Epithelial cell of esophagus (primary cell): ENCODE measurements around the gene ELF4.

Experiments
- DNase-seq: peaks from one replicate; pipeline ENCODE4 v3.0.0; 2010; ENCODE audit warnings: low read depth
- H3K4me3 ChIP-seq: 2 replicates; pipeline ENCODE4 v1.5.1; 2011; ENCODE audit warnings: mild to moderate bottlenecking, low read length, control low read depth
- CTCF ChIP-seq: IDR thresholded peaks from 2 replicates; pipeline ENCODE4 v1.5.1; 2011; ENCODE audit warnings: low read depth, mild to moderate bottlenecking, low read length, control low read depth, inconsistent platforms; ENCODE audit not compliant: insufficient read depth; ENCODE audit errors: missing control alignments

The ELF4 gene

DNA sequence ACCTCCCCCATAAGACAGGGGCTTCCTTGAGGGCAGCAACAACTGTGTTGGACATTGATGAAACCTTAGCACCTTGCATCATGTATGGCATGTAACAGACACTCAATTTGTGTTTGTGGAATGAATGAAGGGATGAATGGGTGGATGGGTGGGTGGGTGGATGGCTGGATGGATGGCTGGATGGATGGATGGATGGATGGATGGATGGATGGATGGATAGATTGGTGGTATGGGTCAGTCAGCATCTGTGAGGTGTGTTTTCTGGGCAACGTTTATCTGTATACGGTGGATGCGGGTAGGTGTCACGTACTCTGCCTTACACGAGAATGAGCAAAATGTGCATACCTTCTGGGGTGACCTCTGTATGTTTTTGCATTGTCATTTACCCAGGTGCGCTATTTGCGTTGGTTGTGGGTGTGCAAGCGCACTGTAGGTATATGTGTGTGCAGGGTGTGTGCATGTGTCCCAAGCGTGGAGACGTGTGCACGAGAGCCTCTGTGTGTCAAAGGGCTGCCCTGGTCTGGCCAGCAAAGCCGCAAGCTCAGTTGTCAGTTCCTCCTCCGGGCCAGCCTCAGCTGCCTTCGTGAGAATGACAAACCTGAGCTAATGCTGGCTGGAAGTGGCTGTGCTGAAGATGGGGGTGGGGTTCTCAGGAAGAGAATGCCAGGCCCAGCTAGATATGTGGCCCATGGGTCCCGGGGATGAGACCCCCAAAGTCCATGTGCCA lies 26.5 kb downstream of the ELF4 start:
- no peak for TF ChIP-seq CTCF
- DNase-seq = no peak
- H3K4me3 ChIP-seq = no peak overlapping the region

GRCh38 chrX:130083107-130083490 lies 27.2 kb downstream of the ELF4 start:
- TF ChIP-seq CTCF = no peak
- H3K4me3 ChIP-seq = no peak overlapping the region
- DNase-seq = no peak

GRCh38 chrX:130082244-130083106 lies 27.8 kb downstream of the ELF4 start:
- no peak overlapping the region for H3K4me3 ChIP-seq
- no peak for TF ChIP-seq CTCF
- no peak for DNase-seq

- H3K4me3 ChIP-seq = no peak overlapping the region
- DNase-seq = no peak
- TF ChIP-seq CTCF = no peak
Observed at GRCh38 chrX:130081421-130082045, 28.8 kb downstream of the ELF4 start.

- no peak overlapping the region for H3K4me3 ChIP-seq
Observed at GRCh38 chrX:130080791-130081367, 29.4 kb downstream of the ELF4 start.

GRCh38 chrX:130079824-130080406 lies 30.4 kb downstream of the ELF4 start:
- peak; percentile 67 for DNase-seq
- no peak overlapping the region for H3K4me3 ChIP-seq
- TF ChIP-seq CTCF = peak; percentile 74

More at GRCh38 chrX:130080791-130081367, 29.4 kb downstream of the ELF4 start:
- no peak for TF ChIP-seq CTCF
- no peak for DNase-seq
